Measurements from ENCODE around the gene BCL7A. TPM values are rescaled to one million over a fixed set of nuclear protein-coding genes. Genes with fewer than 3 reads are reported as not detected.

Gene BCL7A
- polyA plus RNA-seq, 1 of the 3 experiments (the other 2 are of a cell fraction) = 34.0 TPM

DNA sequence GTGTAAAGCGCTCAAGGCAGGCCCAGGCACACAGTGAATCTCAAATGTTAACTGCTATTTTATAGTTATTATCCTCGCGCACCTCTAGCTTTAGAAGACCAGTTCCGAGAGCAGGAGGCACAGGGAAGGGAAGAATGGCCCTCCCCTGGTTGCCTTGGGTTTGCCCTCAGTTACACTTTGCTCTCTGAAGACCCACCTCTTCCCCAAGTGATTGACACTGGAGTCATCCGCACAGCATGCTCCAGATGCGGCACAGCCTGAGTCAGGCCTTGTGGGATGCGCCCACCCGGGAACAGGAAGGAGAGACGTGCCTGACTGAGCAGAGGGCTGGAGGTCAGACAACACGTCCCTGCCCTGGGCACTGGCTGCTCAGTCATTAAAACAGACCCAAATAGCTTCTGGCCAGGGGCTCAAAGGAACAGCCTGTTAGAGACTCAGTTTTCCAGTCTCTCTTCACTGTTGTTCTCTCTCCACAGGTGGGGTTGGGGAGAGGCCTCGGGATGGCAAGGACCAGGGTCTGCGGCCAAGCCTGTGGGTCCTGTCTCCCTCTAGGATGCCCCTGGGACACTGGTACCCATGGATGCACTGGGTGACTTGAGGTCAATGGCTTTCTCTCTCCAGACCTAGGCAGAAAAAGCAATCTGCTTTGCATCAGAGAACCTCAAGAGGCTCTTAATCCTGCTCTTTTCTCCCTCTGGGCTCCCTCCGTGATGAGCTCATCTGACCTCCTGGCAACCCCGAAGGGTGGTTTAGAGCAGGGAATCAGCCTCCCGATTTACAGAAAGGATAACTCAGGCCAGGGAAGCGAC lies 43.3 kb downstream of the BCL7A start:
- Histone ChIP-seq H3K4me3 (ENCODE audit: low read depth in 2 of 2, low read length in 1 of 2) (peak overlapping the region; percentile 9 to 18; a peak in 1 of 4 replicates), H3K27ac (ENCODE audit: low read depth in 2 of 2, low read length in 1 of 2) (peak overlapping the region; percentile 79 to 93), H3K9me3 (no peaks in the 10 kb centered on the region), H3K79me2 (ENCODE audit: insufficient read depth) (peaks cover 4% of the 10 kb centered on the region; the same call in 1 of the 2 replicates), H4K20me1 (ENCODE audit: insufficient read depth) (no peaks in the 10 kb centered on the region), H3K27me3 (ENCODE audit: insufficient read depth) (no peaks in the 10 kb centered on the region), H2AFZ (ENCODE audit: low read depth) (peak overlapping the region; percentile 19; the same call in 1 of the 2 replicates), H3F3A (replicated peaks; ENCODE audit: insufficient read depth) (peaks cover 33% of the 10 kb centered on the region), H3K36me3 (replicated peaks in 1 of 2; ENCODE audit: control insufficient read depth in 1 of 2, insufficient read depth in 2 of 2, low read length in 1 of 2) (peaks cover 3 to 11% of the 10 kb centered on the region in 2 experiments), H3K9me2 (no peaks in the 10 kb centered on the region), H3K9ac (peak overlapping the region; percentile 52), H3K4me1 (ENCODE audit: control insufficient read depth in 1 of 2, insufficient read depth in 2 of 2, low read depth in 1 of 2, low read length in 1 of 2) (peaks cover 28 to 30% of the 10 kb centered on the region in 2 experiments; a peak in 3 of 4 replicates), H3K4me2 (peak overlapping the region; percentile 78)
- TF ChIP-seq TAF1 (IDR thresholded peaks at IDR 0.05; ENCODE audit: borderline replicate concordance, low read depth, low read length) (no peak), GABPA (IDR thresholded peaks at IDR 0.05; ENCODE audit: low read depth) (peak; percentile 27; the same call in 1 of the 2 replicates), PBX3 (IDR thresholded peaks at IDR 0.05) (peak; percentile 98), TCF12 (IDR thresholded peaks at IDR 0.05) (peak; percentile 52), REST (IDR thresholded peaks at IDR 0.05; ENCODE audit: low read depth, low read length) (no peak), TEAD4 (IDR thresholded peaks at IDR 0.05; ENCODE audit: borderline replicate concordance, insufficient read depth) (no peak), FOSL2 (IDR thresholded peaks at IDR 0.05; ENCODE audit: borderline replicate concordance, low read depth) (peak; percentile 22; the same call in 1 of the 2 replicates), ZBTB33 (IDR thresholded peaks at IDR 0.05; ENCODE audit: borderline replicate concordance, low read depth) (no peak), JUND (IDR thresholded peaks at IDR 0.05) (0 out of 2 replicates have a peak, but pooled peaks have one; percentile 4), RXRA (IDR thresholded peaks at IDR 0.05; ENCODE audit: borderline replicate concordance, low read depth) (peak; percentile 76; the same call in 1 of the 2 replicates), SIN3A (IDR thresholded peaks at IDR 0.05; ENCODE audit: borderline replicate concordance, low read depth, low read length) (0 out of 2 replicates have a peak, but pooled peaks have one; percentile 8)
- TF ChIP-seq, protein P1, sequence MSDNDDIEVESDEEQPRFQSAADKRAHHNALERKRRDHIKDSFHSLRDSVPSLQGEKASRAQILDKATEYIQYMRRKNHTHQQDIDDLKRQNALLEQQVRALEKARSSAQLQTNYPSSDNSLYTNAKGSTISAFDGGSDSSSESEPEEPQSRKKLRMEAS (IDR thresholded peaks at IDR 0.05; ENCODE audit: low read depth) = 0 out of 2 replicates have a peak, but pooled peaks have one; percentile 10
- TF ChIP-seq, protein P2, sequence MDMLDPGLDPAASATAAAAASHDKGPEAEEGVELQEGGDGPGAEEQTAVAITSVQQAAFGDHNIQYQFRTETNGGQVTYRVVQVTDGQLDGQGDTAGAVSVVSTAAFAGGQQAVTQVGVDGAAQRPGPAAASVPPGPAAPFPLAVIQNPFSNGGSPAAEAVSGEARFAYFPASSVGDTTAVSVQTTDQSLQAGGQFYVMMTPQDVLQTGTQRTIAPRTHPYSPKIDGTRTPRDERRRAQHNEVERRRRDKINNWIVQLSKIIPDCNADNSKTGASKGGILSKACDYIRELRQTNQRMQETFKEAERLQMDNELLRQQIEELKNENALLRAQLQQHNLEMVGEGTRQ (IDR thresholded peaks at IDR 0.05; ENCODE audit: borderline replicate concordance, low read depth, low read length) = no peak
- ChIA-PET CTCF (interaction anchor here (0.6 to 4.9 kb wide), 6 partner anchors 9 to 58 kb away, joined by 3 to 33 read pairs (median 3); partner anchors contain the start of gene MLXIP), POLR2A (interaction anchor here (0.7 kb wide), 2 partner anchors 10 to 13 kb away, joined by 3 to 4 read pairs; no protein-coding TSS in a partner anchor)
- 53% methylated on average over 11 of the region's 16 CpGs for WGBS (ENCODE audit: low lambda C conversion rate)
- peak; percentile 55 for DNase-seq
